Measurements from ENCODE around the gene ATF6.

DNA sequence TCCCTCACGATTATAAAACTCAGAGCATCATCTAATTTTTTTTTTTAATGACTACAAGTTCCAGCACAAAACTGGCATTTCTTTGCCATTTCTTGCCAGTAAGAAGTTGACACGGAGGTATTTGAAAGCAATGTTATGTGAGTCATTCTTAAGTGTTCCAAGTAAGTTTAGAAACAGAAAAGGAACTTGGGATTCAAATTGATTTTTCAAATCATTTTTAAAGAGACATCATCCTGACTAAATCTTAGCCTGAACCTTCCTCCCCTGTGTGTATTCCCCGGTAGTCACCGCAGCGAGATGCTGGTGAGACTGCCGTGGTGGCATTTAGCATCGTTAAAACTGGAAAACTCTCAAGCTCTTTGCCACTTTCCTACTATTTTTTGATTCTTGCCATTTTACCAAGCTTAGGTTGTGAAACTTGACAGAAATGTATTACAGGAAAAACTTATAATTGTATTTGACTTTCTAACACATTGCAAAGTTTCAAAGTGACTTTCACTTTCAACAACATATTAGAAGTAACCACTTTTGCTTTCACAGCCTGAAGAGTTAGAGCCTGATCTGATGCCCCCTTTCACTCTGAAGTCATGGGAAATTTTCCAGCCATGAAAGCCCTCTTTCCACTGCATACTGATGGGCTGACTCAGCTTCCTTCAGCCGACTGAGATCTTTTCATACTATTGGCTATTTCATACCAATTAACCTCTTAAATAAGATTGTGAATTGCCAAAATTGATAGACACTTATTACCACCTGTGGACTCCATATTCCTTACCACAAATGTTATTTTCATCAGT lies 196.2 kb downstream of the ATF6 start:
- no peak for TF ChIP-seq CTCF (IDR thresholded peaks at IDR 0.05)
- TF ChIP-seq EZH2 (IDR thresholded peaks at IDR 0.05; ENCODE audit: borderline replicate concordance, insufficient read depth, low read depth, low read length, poor library complexity, severe bottlenecking): no peak
